SK-N-MC (cell line): ENCODE results near the gene CHTOP.
"Not testable (repeated sequence)": the region's sequence is repeated elsewhere in the genome, so short reads cannot be mapped to it uniquely, and the experiment has no call there.

ENCODE experiments used
- DNase-seq: peaks from one replicate; pipeline ENCODE4 v3.0.0-alpha.2; 2011; ENCODE audit warnings: low read depth, low spot score
- H3K27ac ChIP-seq: fragments of 200-600 bp; sonication (generic); 2 replicates; pipeline ENCODE4 v1.5.1; 2016; ENCODE audit warnings: mixed run types
- H3K36me3 ChIP-seq: fragments of 200-600 bp; sonication (generic); 2 replicates; pipeline ENCODE4 v1.6.1; 2017; ENCODE audit warnings: antibody characterized with exemption, low read length, mixed read lengths; ENCODE audit not compliant: insufficient read depth
- H3K4me3 ChIP-seq: fragments of 200-600 bp; sonication (generic); 2 replicates; pipeline ENCODE4 v1.5.1; 2016
- H3K9ac ChIP-seq: fragments of 200-600 bp; sonication (generic); 2 replicates; pipeline ENCODE4 v1.8.0; 2017; ENCODE audit warnings: mixed run types, mixed read lengths; ENCODE audit not compliant: insufficient read length
- H3K9me3 ChIP-seq: fragments of 200-600 bp; sonication (generic); 2 replicates; pipeline ENCODE4 v1.6.1; 2017; ENCODE audit warnings: low read depth, mild to moderate bottlenecking, antibody characterized with exemption, low read length, moderate library complexity, mixed read lengths
- EZH2 ChIP-seq: fragments of 200-600 bp; sonication (generic); IDR thresholded peaks from one replicate; pipeline ENCODE4 v1.6.1; 2017; ENCODE audit warnings: antibody characterized with exemption
- FOXP2 ChIP-seq: optimal IDR thresholded peaks from 2 replicates; pipeline ENCODE3; 2011; ENCODE audit warnings: mild to moderate bottlenecking, moderate library complexity; ENCODE audit not compliant: insufficient read depth; ENCODE audit errors: extremely low read length, control extremely low read depth
- POLR2AphosphoS5 ChIP-seq: IDR thresholded peaks from 2 replicates; pipeline ENCODE4 v1.6.1; 2012; ENCODE audit warnings: mild to moderate bottlenecking, low read depth, low read length, borderline replicate concordance

The CHTOP gene

DNA sequence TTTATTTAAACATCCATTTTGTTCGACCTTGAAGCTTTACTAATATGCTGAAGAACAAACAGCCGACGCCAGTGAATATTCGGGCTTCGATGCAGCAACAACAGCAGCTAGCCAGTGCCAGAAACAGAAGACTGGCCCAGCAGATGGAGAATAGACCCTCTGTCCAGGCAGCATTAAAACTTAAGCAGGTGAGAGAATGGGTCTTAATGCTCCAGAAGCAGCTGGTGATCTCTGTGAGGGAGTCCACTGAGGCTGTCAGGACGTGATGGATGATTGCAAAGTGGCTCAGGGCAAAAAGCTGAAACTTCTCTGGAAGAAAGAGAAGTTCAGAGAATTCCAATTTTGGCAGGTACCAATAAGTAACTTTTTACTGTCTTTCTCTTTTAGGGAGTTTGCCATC, 4.4 kb downstream of the CHTOP start:
- peaks cover 80% of the 10 kb centered on the region for H3K36me3 ChIP-seq
- no peak overlapping the region for H3K27ac ChIP-seq
- no peak overlapping the region for H3K4me3 ChIP-seq
- DNase-seq = no peak
- no peaks in the 10 kb centered on the region for H3K9me3 ChIP-seq
- no peak for TF ChIP-seq FOXP2
- TF ChIP-seq EZH2 = no peak
- peak; percentile 1; the same call in 1 of the 2 replicates for TF ChIP-seq POLR2AphosphoS5
- H3K9ac ChIP-seq = no peak overlapping the region

DNA sequence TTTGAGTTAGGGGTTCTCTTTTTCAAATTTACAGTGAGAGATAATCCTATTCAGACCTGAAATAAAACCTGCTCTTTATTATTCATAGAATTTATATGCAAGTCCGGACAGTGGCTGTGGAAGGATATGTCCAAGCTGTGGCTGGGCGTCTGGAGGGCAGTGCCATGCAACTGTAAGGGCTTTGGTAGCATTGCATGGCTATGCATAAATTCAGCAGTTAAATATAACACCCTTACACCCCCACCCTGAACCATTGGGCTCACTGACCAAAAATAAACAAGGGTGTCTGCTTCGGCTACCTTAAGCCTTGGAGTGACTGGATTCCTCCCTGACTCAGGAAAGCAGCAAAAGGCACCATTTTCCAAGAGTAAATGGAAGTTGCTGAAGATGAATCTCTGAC, 5.4 kb downstream of the CHTOP start:
- peaks cover 90% of the 10 kb centered on the region for H3K36me3 ChIP-seq
- DNase-seq = no peak
- no peaks in the 10 kb centered on the region for H3K9me3 ChIP-seq
- no peak overlapping the region for H3K4me3 ChIP-seq
- H3K27ac ChIP-seq = no peak overlapping the region
- no peak overlapping the region for H3K9ac ChIP-seq
- TF ChIP-seq FOXP2 (no peak), POLR2AphosphoS5 (no peak), EZH2 (no peak)

DNA sequence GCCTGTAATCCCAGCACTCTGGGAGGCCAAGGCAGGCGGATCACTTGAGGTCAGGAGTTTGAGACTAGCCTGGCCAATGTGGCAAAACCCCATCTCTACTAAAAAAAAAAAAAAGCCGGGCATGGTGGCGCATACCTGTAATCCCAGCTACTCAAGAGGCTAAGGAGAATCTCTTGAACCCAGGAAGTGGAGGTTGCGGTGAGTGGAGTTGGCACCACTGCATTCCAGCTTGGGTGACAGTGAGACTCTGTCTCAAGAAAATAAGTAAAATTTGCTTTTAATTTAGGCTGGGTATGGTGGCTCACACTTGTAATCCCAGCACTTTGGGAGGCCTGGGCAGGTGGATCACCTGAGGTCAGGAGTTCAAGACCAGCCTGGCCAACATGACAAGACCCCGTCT, 6.3 kb downstream of the CHTOP start:
- H3K27ac ChIP-seq, H3K4me3 ChIP-seq, H3K9me3 ChIP-seq, DNase-seq, H3K9ac ChIP-seq: not testable (repeated sequence)
- H3K36me3 ChIP-seq = peaks cover 100% of the 10 kb centered on the region

DNA sequence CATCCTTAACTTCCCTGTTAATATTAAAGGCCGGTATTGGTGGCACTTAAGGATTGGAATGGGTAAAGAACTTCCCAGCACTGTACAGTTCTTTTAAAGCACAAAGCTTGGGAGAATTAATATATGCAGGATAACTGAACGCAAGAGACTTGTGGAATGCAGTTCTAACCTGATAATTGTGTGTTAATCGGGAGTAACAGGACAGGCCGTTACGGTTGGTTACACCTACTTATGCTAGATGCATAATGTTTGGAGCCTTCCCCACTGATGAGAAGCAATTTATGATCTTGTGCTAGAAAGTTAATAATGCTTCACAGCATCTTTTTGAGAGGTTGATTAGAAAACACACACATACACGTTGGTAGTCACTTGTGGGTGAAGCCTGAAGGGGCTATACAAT, 7.0 kb downstream of the CHTOP start:
- Histone ChIP-seq H3K4me3 (no peak overlapping the region), H3K9ac (no peak overlapping the region), H3K9me3 (no peaks in the 10 kb centered on the region), H3K36me3 (peaks cover 100% of the 10 kb centered on the region), H3K27ac (no peak overlapping the region)
- no peak for DNase-seq
- TF ChIP-seq FOXP2 (no peak), POLR2AphosphoS5 (no peak), EZH2 (no peak)

DNA sequence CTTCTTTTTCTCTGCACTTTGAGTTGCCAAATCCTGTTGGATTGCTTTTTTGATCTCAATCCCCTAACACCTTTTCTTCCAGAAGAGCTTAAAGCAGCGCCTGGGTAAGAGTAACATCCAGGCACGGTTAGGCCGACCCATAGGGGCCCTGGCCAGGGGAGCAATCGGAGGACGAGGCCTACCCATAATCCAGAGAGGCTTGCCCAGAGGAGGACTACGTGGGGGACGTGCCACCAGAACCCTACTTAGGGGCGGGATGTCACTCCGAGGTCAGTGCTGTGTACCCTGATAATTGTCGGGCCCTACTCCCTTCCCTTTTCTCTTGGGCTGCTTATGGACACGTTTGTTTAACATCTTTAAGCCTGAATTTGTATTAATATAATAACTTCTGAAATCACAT, 8.3 kb downstream of the CHTOP start:
- H3K9me3 ChIP-seq = no peaks in the 10 kb centered on the region
- TF ChIP-seq EZH2 (no peak), FOXP2 (no peak), POLR2AphosphoS5 (peak; percentile 19; the same call in 1 of the 2 replicates)
- no peak overlapping the region for H3K27ac ChIP-seq
- no peak for DNase-seq
- peaks cover 95% of the 10 kb centered on the region for H3K36me3 ChIP-seq
- H3K4me3 ChIP-seq = no peak overlapping the region
- no peak overlapping the region for H3K9ac ChIP-seq

DNA sequence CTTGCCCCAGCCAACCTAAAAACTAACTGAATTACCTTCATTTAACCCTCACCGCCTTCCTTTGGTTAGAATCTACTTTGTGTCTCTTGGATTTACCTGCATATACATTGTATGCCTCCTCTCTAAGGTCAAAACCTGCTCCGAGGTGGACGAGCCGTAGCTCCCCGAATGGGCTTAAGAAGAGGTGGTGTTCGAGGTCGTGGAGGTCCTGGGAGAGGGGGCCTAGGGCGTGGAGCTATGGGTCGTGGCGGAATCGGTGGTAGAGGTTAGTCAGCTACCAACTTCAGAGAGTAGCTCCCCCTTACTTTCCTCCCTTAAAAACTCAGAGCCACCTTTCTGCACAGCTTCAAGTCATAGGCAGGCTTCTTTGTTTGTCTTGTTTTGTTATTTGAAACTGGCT, 9.2 kb downstream of the CHTOP start:
- DNase-seq = no peak
- no peak overlapping the region for H3K27ac ChIP-seq
- TF ChIP-seq EZH2 (no peak), POLR2AphosphoS5 (0 out of 2 replicates have a peak, but pooled peaks have one; percentile 4)
- H3K9ac ChIP-seq = no peak overlapping the region
- no peaks in the 10 kb centered on the region for H3K9me3 ChIP-seq
- peaks cover 86% of the 10 kb centered on the region for H3K36me3 ChIP-seq
- H3K4me3 ChIP-seq = no peak overlapping the region

DNA sequence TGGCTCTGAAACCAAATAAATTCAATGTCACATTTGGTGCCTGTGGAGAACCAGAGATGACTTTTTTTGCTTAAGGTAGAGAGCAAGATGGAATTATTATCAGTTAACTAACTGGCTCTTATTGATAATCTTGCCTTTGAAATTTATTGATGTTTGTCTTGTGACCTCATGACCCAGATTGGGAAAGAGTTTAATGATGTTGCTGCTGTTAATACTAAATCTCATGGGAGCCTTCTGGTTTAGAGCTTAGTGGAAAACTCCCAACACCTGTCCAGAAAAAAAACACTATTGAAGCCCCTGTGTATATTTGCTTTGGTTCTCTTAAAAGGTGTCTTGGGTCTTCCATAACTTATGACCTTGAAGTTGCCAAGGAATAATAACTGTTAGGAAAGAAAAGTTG, 9.9 kb downstream of the CHTOP start:
- TF ChIP-seq POLR2AphosphoS5 = no peak
- TF ChIP-seq FOXP2 = no peak
- TF ChIP-seq EZH2 = no peak
- H3K27ac ChIP-seq = no peak overlapping the region
- H3K9me3 ChIP-seq = no peaks in the 10 kb centered on the region
- no peak for DNase-seq
- no peak overlapping the region for H3K4me3 ChIP-seq
- no peak overlapping the region for H3K9ac ChIP-seq
- H3K36me3 ChIP-seq = peaks cover 78% of the 10 kb centered on the region

DNA sequence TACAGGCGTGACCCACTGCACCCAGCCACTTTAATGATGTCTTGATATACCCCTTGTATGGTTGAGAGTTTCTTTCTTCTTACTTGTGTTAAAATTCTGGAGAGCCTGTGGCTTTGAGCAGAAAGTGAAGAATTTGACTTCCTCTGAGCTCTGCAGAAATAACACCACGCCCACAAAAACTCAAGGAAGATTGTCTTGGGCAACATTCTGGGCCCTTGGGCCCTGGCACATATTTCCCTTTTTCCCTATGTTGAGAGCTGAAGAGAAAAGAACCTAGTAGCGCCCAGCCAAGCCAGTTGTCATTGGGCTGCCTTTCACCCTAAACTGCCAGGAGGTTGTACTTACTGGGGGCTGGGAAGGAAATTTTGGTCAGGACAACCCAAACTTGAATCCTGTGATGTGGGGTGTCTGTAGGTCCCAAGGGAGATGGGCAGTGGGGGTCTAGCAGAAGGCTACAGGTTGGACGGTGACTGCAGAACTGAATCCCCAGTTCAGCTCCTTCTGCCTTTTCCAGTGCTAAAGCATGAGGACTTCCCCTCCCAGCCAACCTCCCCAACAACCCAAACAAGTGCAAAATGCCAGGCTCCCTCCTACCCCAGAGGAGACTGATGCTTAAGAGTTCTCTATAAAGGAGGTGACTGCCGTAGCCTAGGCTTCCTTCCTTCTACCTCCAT, 12.9 kb downstream of the CHTOP start:
- peaks cover 48% of the 10 kb centered on the region for H3K36me3 ChIP-seq
- no peak overlapping the region for H3K9ac ChIP-seq
- H3K4me3 ChIP-seq = no peak overlapping the region
- no peaks in the 10 kb centered on the region for H3K9me3 ChIP-seq
- no peak for DNase-seq
- peak overlapping the region; percentile 14; the same call in 1 of the 2 replicates for H3K27ac ChIP-seq
- no peak for TF ChIP-seq FOXP2
- TF ChIP-seq EZH2 = no peak
- TF ChIP-seq POLR2AphosphoS5 = no peak

DNA sequence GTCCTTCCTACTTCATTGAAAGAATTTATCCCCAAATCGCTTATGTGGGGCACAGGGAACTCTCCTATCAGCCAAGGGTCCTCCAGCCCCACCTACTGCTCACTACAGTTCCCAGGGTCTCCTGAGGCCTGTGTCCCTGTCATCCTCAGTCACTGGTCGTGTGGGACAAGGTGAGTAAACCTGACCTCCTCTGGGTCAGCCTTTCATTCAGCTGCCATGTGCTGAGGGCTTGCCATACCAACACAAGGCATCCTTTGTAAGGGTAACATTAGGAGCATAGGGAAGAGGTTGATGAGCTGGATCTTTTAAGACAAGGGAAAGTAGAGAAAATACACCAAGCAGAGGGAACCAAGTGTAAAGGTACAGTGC, 13.5 kb downstream of the CHTOP start:
- no peaks in the 10 kb centered on the region for H3K9me3 ChIP-seq
- no peak overlapping the region for H3K4me3 ChIP-seq
- H3K27ac ChIP-seq = peak overlapping the region; percentile 14; the same call in 1 of the 2 replicates
- DNase-seq = no peak
- TF ChIP-seq POLR2AphosphoS5 (peak; percentile 14; the same call in 1 of the 2 replicates), FOXP2 (no peak)
- H3K9ac ChIP-seq = no peak overlapping the region
- H3K36me3 ChIP-seq = peaks cover 43% of the 10 kb centered on the region
